Activated T-cell treated with anti-CD3 and anti-CD28 coated beads for 24 hours (primary cell): ENCODE results near the gene LRBA.

ENCODE experiments used
- DNase-seq: peaks from one replicate; pipeline ENCODE4 v3.0.0-alpha.2; 2020; ENCODE audit warnings: low read depth

The LRBA gene

DNA sequence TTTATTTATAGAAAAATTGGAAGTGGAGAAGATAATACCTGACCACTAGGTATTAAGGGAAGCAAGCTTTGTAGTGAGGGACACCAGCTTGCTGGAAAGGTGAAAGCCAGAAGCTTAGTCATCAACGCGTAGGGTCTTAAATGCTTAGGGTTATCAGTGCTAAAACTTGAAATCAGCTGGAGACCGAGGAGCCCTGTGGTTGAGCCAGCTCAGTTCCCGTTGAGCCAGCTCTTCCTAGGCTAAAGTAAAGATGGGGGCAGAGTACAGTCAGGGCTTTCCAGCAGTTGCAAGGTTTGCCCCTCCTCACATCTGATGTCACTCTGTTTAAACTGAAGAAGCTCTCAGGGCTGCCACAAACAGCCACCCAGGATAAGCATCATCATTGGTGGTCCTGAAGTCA lies 696.1 kb downstream of the LRBA start:
- DNase-seq: no peak

- no peak for DNase-seq
Observed at GRCh38 chr4:150318527-150318926, 696.6 kb downstream of the LRBA start.

GRCh38 chr4:150316332-150317205 lies 698.5 kb downstream of the LRBA start:
- DNase-seq: no peak

DNA sequence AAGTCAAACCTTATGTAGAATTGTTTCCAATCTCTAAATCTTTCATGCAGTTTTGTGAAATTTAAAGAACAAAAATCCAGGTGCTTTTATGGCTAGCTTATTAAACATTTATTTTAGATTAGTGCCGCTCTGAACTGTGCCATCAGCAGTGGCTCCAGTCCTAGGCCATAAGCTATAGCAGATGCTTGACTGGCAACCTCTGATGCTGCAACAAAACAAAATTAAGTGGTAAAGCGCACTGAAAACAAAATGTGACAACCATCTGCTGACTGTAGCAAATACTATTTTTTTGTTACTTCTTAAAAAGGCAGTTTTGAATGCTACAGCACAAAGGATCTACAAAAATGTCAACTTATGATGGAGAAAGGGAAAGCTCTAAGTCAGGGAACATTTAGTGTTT lies 699.4 kb downstream of the LRBA start:
- DNase-seq: no peak

- DNase-seq: no peak
Observed at GRCh38 chr4:150315175-150315574, 699.9 kb downstream of the LRBA start.

GRCh38 chr4:150314031-150314430 lies 701.1 kb downstream of the LRBA start:
- DNase-seq: no peak

GRCh38 chr4:150310159-150310895 lies 704.8 kb downstream of the LRBA start:
- no peak for DNase-seq

DNA sequence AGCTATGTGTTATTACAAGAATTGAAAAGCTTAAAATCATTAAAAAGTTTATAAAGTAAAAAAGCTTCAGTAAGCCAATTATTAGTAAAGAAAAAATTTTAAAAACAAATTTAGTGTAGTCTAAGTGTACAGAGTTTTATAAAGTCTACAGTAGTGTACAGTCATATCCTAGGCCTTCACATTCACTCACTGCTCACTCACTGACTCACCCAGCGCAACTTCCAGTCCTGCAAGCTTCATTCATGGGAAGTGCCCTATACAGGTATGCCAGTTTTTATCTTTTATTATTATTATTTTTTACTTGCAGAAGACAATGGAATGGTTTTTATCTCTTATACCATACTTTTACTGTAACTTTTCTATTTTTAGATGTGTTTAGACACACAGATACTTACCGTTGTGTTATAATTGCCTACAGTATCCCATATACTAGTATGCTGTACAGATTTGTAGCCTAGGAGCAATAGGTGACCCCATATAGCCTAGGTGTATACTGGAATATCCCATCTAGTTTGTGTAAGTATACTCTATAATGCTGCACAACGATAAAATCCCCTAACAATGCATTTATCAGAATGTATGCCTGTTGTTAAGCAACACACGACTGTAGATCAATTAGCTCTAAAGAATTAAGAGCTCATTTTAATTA lies 706.1 kb downstream of the LRBA start:
- DNase-seq: no peak

DNA sequence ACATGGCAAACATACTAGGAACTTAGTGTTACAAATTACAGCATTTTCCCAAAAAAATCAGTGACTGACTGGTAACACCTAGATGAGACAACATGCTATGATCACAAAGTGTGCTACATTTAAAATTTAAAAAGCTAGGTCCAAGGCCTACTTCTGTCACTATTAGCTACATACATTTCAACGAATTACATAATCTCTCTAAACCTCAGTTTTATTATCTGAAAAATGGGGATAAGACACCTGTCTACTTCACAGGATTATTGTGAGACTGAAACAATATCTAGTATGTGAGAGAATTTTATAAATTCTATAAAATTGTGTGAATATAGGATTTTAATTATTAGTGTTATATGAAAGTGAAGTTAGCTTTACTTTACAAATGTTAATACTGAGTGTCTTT lies 708.4 kb downstream of the LRBA start:
- no peak for DNase-seq

DNA sequence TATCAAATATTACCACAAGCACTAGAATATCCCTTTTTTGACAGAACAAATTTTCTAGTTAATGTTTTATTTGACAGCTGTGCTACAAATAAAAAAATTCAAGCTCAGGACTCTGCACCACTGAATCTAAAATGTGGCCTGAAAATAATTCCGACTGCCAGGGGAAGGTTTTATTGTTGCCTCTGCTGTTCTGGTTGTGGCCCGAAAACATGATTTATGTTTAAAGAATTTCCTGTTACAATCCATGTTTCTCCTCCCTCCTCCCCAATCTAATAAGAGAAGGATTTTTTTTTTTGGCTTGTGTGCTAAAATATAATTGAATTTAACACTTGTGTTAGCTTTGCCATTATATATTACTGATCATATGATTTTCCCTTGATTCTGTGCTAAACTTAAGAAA lies 709.1 kb downstream of the LRBA start:
- DNase-seq: no peak

GRCh38 chr4:150302553-150302952 lies 712.5 kb downstream of the LRBA start:
- peak; percentile 35 for DNase-seq

- DNase-seq: no peak
Observed at GRCh38 chr4:150299816-150300215, 715.3 kb downstream of the LRBA start.

GRCh38 chr4:150297861-150298474 lies 717.1 kb downstream of the LRBA start:
- peak; percentile 1 for DNase-seq

DNA sequence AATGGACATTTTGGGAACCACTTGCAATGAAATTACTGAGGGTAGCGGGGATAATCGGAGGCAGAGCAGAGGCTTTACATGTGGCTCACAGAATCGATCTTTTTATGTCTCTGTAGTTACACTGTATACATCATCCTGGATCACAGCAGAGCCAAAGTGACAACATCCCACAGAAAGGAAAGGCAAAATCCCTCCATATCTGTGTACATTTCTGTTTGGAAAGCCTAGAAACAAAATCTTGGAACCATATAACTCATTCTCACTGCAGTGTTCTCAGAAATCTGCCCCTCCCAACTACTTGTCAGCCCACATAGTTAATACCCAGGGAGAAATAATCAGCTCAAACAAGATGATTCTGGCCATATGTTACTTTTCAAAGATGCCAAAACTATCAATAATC lies 725.2 kb downstream of the LRBA start:
- DNase-seq: no peak

- DNase-seq: no peak
Observed at GRCh38 chr4:150289198-150289597, 725.9 kb downstream of the LRBA start.

GRCh38 chr4:150286656-150287055 lies 728.4 kb downstream of the LRBA start:
- no peak for DNase-seq

DNA sequence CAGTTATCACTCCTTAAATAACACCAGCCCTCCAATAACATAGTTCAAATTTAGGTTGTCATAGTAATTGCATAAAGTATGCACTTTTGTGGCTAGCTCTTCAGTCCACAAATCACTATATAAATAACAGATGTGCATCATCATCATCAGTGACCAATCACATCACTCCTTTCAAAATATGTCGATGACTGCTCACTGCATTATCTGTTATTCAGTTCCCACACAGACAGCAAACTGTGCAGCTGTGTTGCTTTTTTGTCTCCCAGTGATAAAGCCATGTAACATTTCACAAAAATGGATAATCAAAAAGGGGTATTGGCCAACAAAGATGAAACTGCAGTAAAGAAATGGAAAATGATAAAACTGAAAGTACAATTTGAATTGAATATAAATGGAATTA lies 731.4 kb downstream of the LRBA start:
- no peak for DNase-seq

- DNase-seq: no peak
Observed at GRCh38 chr4:150280975-150281374, 734.1 kb downstream of the LRBA start.

GRCh38 chr4:150280081-150280895 lies 734.8 kb downstream of the LRBA start:
- DNase-seq: no peak

- no peak for DNase-seq
Observed at GRCh38 chr4:150278206-150278605, 736.9 kb downstream of the LRBA start.

GRCh38 chr4:150268444-150268843 lies 746.6 kb downstream of the LRBA start:
- DNase-seq: no peak

DNA sequence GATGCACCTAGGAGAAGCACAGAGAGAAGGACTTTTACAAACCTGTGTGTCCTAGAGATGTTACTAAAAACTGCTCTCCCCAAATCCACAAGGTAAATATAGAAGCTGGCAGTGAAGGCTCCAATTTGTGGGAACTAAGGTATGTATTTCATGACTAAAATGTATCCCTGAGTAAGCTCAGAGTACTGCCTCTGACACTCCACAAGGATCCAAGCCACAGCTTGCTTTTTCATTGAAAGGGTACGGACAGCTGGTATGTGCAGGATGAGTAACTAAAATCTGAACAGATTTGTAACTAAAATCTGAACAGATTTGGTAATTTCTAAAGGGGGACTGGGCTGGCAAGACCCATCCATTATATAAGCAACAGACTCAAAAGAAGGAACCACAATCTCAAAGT lies 749.3 kb downstream of the LRBA start:
- no peak for DNase-seq
